KBM-7 (cell line): ENCODE data around the gene SV2C.

ENCODE experiments used
- DNase-seq: peaks from one replicate; pipeline ENCODE4 v3.0.0-alpha.2; 2015
- in situ Hi-C: fragments of 300-500 bp; cut with MboI; formaldehyde crosslinking; loops from 2 replicates; pipeline ENCODE4 v1.14.3; 2020; ENCODE audit warnings: low sequenced_read_pairs, low pct_unique_long_range_greater_than_20kb, mixed read lengths

The SV2C gene

GRCh38 chr5:76193635-76194034, 110.5 kb downstream of the SV2C start:
- in situ Hi-C loops: no loop called here
- no peak for DNase-seq

GRCh38 chr5:76194340-76194739, 111.2 kb downstream of the SV2C start:
- in situ Hi-C loops: no loop called here
- DNase-seq: no peak

- DNase-seq: no peak
- in situ Hi-C loops: no loop called here
Observed at GRCh38 chr5:76196457-76196856, 113.3 kb downstream of the SV2C start.

GRCh38 chr5:76196886-76197489, 113.8 kb downstream of the SV2C start:
- in situ Hi-C loops: no loop called here
- no peak for DNase-seq

GRCh38 chr5:76197726-76198125, 114.5 kb downstream of the SV2C start:
- in situ Hi-C loops: no loop called here
- DNase-seq: no peak

GRCh38 chr5:76199336-76200318, 116.4 kb downstream of the SV2C start:
- in situ Hi-C loops: no loop called here
- DNase-seq: peak; percentile 5

GRCh38 chr5:76202182-76202581, 119.0 kb downstream of the SV2C start:
- in situ Hi-C loops: no loop called here
- peak; percentile 11 for DNase-seq

- no peak for DNase-seq
- in situ Hi-C loops: no loop called here
Observed at GRCh38 chr5:76204191-76204590, 121.0 kb downstream of the SV2C start.

GRCh38 chr5:76204713-76205112, 121.5 kb downstream of the SV2C start:
- in situ Hi-C loops: no loop called here
- no peak for DNase-seq

GRCh38 chr5:76207120-76207519, 123.9 kb downstream of the SV2C start:
- no peak for DNase-seq
- in situ Hi-C loops: no loop called here

GRCh38 chr5:76209297-76209696, 126.1 kb downstream of the SV2C start:
- in situ Hi-C loops: no loop called here
- no peak for DNase-seq

GRCh38 chr5:76210946-76211345, 127.8 kb downstream of the SV2C start:
- in situ Hi-C loops: no loop called here
- no peak for DNase-seq

- in situ Hi-C loops: no loop called here
- DNase-seq: no peak
Observed at GRCh38 chr5:76213858-76214257, 130.7 kb downstream of the SV2C start.

- in situ Hi-C loops: no loop called here
- no peak for DNase-seq
Observed at GRCh38 chr5:76216748-76217147, 133.6 kb downstream of the SV2C start.

GRCh38 chr5:76219636-76220035, 136.5 kb downstream of the SV2C start:
- no peak for DNase-seq
- in situ Hi-C loops: no loop called here

GRCh38 chr5:76221311-76221710, 138.1 kb downstream of the SV2C start:
- in situ Hi-C loops: no loop called here
- no peak for DNase-seq

GRCh38 chr5:76222318-76222717, 139.1 kb downstream of the SV2C start:
- DNase-seq: no peak
- in situ Hi-C loops: no loop called here

GRCh38 chr5:76223696-76224095, 140.5 kb downstream of the SV2C start:
- in situ Hi-C loops: no loop called here
- peak; percentile 16 for DNase-seq

GRCh38 chr5:76224898-76225297, 141.7 kb downstream of the SV2C start:
- no peak for DNase-seq
- in situ Hi-C loops: loop anchor here (25.0 kb wide), 1 partner anchor 88 kb away; no protein-coding TSS in a partner anchor

GRCh38 chr5:76225336-76225735, 142.2 kb downstream of the SV2C start:
- DNase-seq: no peak
- in situ Hi-C loops: loop anchor here (25.0 kb wide), 1 partner anchor 88 kb away; no protein-coding TSS in a partner anchor
